Hypothalamus (tissue), 51 donors: ENCODE results near the gene PSMD10.

Source experiments
- DNase-seq, 51 donors: peaks; one replicate each; lab custom pipeline; 2025; lab: John Stamatoyannopoulos, UW

Gene PSMD10

DNA sequence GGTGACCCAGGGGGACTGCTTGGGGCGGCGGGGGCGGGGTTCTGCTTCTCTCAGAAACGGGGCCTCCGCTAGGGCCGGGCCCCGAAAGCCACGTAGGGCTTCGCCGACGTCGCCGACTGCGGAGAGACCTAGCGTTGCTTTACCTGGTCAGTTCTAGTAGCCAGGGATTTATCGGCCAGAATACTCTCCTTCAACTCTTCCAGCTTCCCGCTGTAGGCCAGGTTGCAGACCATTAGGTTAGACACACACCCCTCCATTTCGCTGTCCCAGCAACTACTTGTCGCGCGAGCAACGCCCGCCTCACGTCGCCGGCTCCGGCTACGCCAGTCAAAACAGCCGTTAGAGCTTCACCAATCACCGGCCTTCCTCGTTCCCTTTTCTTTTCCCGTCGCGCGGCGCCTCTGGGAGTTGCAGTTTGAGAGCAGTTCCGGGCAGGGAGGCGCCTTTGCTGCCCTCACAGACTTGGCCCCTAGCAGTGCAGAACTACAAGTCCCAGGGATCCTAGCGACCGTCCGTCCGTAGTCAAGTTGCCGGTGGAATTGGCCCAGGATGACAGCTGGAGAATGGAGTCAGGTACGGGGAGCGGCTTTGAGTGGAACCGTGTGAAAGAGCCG is at the start of gene PSMD10, which contains the start of gene ATG4A:
PSMD10 (minus strand) TSS at position 279 of the 614 bp plus-strand sequence; CDS start at position 257, 22 bp downstream.
ATG4A (plus strand) TSS at position 515 of the 614 bp plus-strand sequence; CDS start at position 564, 49 bp downstream.
- peak; percentile 34 to 95 (median 85) for DNase-seq

DNA sequence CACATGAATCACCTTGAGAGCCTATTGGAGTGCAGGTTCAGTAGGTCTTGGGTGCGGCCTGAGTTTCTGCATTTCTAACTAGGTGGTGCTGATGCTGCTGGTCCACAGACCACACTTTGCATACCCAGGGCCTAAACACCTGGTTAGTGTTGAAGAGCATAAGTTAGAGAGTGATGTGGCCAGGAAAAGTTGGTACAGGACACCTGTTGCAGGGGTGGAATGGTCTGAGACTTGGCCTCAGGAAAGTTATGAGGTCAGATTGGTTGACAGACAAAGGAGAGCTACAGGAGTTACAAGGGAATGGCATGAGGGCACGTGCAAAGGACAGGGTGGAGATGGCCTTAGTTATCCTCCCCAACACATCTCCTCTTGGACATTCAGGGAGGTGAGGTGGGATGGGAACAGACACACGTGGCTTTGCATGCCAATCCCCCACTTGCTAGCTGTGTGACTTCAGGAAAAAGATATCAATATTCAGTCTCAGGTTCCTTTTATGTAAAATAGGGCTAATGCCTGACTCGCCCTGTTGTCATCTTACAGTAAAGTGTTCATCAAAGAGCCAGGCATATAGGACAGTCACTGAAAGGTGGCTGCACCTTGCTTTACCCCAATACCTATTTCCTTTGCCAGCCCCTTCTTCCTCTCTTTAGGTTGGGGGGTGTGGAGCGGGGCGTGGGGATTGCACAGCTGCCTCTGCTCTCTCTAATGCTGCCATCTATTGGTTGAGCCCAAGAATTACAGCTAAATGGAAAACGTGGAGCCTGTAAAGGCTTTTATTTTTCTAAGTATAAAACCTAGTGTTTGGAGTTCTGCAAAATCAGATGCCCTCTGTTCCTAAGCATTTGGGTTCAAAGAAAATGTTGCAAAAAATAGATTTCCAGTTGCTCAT is 47.7 kb upstream of the PSMD10 start:
- DNase-seq: peak in 1 of 51 donors; percentile 0

DNA sequence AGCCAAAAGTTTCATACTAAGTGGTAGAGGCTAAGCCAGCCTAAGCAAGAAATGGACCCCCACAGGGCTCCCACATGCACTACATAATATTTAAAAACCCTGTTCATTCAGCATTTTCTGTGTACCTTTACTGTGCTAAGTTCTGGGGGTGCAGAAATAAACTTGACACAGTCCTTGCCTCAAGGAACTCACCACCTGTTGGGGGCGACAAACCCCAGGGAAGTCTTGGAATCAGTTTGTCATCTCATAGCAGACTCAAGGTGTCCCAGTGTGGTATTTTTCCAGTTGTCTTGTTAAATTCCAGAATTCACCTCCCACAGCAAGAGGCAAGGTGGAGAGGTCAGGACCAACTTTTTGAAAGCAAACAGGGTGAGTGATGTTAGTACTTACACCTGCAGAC is 43.4 kb upstream of the PSMD10 start:
- no peak for DNase-seq

GRCh38 chrX:108132876-108133275 is 41.5 kb upstream of the PSMD10 start:
- no peak for DNase-seq

GRCh38 chrX:108132034-108132433 is 40.7 kb upstream of the PSMD10 start:
- DNase-seq: no peak

DNA sequence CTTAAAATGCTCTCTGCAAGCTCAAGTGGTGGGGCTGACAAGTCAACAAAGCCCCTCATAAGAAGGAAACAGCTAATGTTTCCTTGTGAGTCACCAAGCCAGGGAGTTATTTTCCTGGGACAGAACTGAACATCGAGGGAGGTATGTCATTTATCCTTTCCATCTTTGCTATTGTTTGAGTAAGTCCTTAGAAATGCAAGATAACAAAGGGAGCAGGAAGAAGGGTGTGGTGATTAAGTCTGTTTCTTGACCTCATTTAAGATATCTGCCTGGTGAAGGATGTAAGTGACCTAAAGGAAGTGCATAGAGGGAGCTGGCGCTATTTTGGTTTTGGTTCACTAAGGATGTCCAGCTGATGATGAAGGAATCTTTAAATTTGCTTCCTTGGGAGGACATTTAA is 40.1 kb upstream of the PSMD10 start:
- no peak for DNase-seq

- no peak for DNase-seq
These were observed 39.5 kb upstream of the PSMD10 start for GRCh38 chrX:108130889-108131288.

DNA sequence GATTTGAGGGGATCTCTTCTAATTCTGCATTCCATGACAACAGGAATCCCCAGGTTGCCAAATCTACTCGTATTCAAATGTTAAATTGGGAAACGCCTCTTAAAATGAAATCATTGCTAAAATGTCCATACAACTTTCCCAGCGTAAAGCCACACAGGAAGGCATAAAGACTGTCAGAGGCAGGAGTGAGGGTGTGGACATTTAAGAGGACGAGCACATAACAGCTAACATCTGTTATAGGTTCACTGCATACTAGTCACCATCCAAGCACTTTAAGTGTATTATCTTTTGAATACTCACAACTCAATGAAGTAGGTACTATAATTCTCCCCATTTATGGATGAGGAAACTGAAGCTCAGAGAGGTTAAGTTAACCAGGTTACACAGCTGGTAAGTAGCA is 35.8 kb upstream of the PSMD10 start:
- no peak for DNase-seq

DNA sequence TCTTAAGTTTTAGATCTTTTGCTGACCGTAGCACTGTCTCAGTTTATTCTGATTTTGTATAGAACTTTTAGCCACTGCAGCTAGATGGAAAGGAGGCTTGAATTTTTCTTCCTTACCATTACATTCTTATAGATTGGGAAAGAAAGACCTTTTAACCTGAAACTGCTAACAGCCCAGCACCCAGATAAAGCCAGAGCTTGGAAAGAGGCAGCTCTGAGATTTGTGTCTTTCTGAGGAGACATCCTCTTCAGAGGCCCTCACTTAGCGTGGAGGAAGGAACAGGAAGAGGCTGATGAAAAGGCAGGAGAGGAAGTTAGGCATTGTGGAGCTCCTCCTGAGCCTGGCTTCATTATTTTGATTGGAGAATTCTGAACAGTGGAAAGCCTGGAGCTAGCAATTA is 35.3 kb upstream of the PSMD10 start:
- DNase-seq: no peak

DNA sequence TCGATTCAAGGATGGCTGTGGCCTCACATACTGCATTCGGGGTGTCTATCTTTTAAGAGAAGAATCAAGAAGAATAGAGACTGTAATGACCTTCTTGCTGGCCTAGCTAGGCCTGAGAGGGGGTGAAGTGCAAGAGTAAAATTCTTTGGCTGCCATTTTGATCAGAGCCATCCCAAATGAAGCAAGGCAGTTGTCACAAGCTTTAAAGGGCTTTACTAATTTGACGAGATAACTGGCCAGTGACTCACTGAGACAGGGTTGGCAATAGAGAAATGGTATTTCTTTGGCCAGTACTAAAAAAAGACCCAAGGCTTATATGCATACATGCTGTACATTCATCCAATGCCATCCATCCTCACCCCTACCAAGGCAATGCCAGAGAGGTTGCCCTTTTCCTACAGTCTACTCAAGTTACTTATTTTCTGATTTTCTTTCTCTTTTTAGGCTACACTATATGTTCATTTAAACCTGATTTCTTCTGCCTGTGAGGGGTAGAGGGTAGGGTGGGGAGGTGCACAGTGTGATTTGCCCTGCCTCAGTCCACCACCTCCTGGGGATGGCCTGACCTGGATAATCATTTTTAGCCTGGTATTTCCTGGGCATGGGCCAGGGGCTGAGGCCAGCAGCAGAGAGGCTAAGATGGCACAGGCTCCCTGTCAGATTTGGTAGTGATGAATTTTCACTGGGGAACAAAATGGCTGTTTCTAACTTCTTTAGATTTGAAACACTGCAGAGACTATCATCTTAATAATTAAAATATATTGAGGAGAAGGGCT is 32.4 kb upstream of the PSMD10 start:
- no peak for DNase-seq

DNA sequence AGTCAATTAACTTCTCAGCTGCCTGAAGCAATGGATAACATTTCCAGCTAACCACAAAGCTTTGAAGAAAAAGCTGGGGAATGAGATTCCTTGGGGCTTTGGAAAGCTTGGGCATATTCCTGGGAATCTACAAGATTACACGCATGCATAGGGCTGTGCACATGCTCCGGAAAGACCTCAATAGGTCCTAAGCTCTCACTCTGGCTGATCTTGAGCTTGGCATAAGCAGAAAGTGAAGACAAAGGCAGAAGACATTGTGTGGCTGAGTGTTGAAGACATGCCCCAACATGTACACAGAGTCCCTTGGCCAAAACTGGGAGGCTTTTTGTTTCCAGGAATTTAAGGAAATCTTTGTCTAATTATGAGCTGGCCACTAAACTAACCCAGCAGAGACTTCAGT is 31.4 kb upstream of the PSMD10 start:
- DNase-seq: no peak

- DNase-seq: no peak
These were observed 29.9 kb upstream of the PSMD10 start for GRCh38 chrX:108121291-108121690.

GRCh38 chrX:108117988-108118387 is 26.6 kb upstream of the PSMD10 start:
- no peak for DNase-seq

GRCh38 chrX:108114541-108114940 is 23.2 kb upstream of the PSMD10 start:
- DNase-seq: no peak

GRCh38 chrX:108105473-108105872 is 14.1 kb upstream of the PSMD10 start:
- no peak for DNase-seq

DNA sequence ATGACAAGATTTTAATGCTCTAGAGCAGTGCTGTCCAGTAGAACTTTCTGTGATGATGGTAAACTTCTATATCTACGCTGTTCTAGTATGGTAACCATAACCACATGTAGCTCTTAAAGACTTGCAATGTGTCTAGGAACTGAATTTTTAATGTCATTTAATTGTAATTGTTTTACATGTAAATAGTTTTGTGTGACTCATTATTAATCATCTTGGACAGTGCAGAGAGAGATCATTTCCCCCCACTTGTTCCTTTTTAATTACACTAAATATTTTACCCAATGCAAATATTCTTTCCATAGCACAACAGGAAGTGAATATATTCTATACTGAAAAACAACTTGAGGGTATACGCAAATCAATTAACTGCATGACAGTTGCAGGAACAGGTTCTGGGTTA is 6.0 kb upstream of the PSMD10 start:
- DNase-seq: no peak

DNA sequence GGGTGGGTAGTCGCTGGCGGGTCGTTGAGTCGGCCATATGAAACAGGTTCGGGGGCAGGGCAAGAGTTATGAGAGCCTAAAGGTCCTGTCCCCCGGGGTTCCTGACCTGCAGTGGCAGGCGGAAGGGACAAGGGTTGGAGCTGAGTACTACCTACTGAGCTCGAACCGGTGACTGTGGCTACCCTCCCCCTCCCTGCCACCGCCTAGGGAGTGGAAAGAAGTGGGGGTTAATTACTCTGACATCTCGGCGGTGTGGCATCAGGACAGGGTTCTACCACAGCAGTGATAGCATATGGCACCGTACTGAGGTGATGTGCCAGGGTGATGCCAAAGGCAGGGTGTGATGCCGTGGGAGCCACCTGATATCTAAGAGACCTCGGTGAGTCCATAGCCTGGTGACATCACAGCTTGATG is 543 bp upstream of the PSMD10 start:
- peak in 11 of 51 donors; percentile 14 to 47 (median 34) for DNase-seq

DNA sequence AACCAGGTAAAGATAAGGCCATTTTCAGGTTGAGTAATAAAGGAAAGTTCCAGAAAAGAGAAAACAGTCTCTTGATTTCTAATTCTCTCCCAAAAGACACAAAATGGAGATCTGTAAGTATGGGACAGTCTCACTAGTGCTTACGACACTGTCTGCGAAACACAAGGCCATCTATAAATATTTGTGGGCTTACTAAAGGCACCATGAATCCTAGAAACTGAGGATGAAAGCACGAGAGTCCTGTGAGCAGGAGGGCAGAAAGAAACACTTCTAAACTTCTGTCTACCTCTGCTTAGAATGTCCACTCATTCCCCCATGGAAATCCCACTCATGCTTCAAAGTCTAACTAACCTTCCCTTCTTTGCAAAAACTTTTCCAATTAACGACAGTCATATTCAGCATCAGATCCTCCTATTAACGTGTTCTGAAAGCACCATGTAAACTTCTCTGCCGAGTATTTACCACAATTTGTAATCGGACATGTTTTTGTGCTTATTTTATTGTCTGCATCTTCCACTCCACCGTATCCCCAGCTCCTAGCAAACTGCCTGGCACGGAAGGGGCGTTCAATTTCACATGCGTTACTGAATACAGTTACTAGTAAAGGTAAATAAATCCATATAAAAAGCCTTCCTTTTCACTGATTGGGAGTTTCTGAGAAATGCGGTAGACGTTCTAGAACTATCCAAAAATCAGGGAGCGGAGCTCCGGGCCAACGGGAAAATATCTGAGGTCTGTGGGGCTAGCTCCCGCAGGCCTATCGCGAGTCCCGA is 665 bp downstream of the PSMD10 start:
- DNase-seq: peak in 1 of 51 donors; percentile 21

- no peak for DNase-seq
These were observed 2.8 kb downstream of the PSMD10 start for GRCh38 chrX:108088511-108088910.

DNA sequence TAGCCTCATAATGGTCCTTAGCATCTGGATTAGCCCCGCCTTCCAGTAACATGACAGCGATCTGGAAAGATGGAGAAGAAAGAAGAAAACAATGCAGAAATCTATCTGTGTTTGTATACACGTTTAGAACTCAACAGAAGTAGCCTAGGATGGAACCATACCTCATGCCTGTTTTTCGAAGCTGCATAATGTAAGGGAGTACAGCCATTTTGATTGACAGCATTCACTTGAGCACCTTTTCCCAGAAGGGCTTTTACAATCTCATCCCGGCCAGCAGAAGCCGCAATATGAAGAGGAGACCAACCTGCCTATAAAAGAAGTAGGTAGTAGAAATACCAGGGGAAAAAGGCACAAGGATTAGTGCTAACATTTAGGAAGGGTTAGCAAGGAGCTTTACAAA is 3.5 kb downstream of the PSMD10 start:
- no peak for DNase-seq
